Type B pancreatic cell (in vitro differentiated cells): ENCODE measurements around the gene ACSM6. TPM values are rescaled to one million over a fixed set of nuclear protein-coding genes. Genes with fewer than 3 reads are reported as not detected.

Experiments used
- DNase-seq: peaks from one replicate; pipeline ENCODE4 v3.0.0; 2021; ENCODE audit warnings: mixed read lengths; ENCODE audit not compliant: unreplicated experiment; ENCODE audit errors: extremely low spot score
- H3K27ac Mint-ChIP-seq: 2 replicates; pipeline ENCODE4 v1.8.0; 2021; ENCODE audit warnings: mild to moderate bottlenecking, mixed read lengths
- H3K27me3 Mint-ChIP-seq: 2 replicates; pipeline ENCODE4 v1.8.0; 2021; ENCODE audit warnings: mixed read lengths
- H3K36me3 Mint-ChIP-seq: 2 replicates; pipeline ENCODE4 v1.8.0; 2021; ENCODE audit warnings: mixed read lengths
- H3K4me1 Mint-ChIP-seq: one replicate; pipeline ENCODE4 v1.8.0; 2021; ENCODE audit warnings: mixed read lengths; ENCODE audit not compliant: unreplicated experiment
- H3K4me3 Mint-ChIP-seq: 2 replicates; pipeline ENCODE4 v1.8.0; 2021; ENCODE audit warnings: mild to moderate bottlenecking, mixed read lengths
- H3K9me3 Mint-ChIP-seq: 2 replicates; pipeline ENCODE4 v1.8.0; 2021; ENCODE audit warnings: mixed read lengths
- CTCF ChIP-seq: fragments of 200-600 bp; sonication (generic); conservative IDR thresholded peaks from 2 replicates; pipeline ENCODE4 v1.5.0; 2021; ENCODE audit warnings: antibody characterized with exemption, mild to moderate bottlenecking
- total RNA-seq: library from RNA; stranded (reverse); gene quantifications from 2 replicates; pipeline ENCODE4 v1.2.1, GENCODE V29; 2021; ENCODE audit warnings: low replicate concordance

Gene ACSM6
- total RNA-seq, 1 donor from 2014 or later: not detected

- Mint-ChIP-seq H3K4me1 (peaks cover 49% of the 10 kb centered on the region), H3K27me3 (no peaks in the 10 kb centered on the region), H3K4me3 (peak overlapping the region; percentile 42), H3K9me3 (no peaks in the 10 kb centered on the region), H3K27ac (peak overlapping the region; percentile 24), H3K36me3 (peaks cover 23% of the 10 kb centered on the region)
- no peak for TF ChIP-seq CTCF
- DNase-seq: no peak
These were observed 83.6 kb downstream of the ACSM6 start for GRCh38 chr10:95277614-95278013.

Other genes with a start within 250 kb of the ACSM6 start
- 2.2 and 2.9 TPM in 2 replicates for gene CYP2C8, start 124.7 kb upstream of the ACSM6 start, total RNA-seq
- gene PDLIM1, start 96.8 kb downstream of the ACSM6 start, total RNA-seq: 171 and 347 TPM in 2 replicates